ENCODE results near the gene ELN.

Gene ELN

DNA sequence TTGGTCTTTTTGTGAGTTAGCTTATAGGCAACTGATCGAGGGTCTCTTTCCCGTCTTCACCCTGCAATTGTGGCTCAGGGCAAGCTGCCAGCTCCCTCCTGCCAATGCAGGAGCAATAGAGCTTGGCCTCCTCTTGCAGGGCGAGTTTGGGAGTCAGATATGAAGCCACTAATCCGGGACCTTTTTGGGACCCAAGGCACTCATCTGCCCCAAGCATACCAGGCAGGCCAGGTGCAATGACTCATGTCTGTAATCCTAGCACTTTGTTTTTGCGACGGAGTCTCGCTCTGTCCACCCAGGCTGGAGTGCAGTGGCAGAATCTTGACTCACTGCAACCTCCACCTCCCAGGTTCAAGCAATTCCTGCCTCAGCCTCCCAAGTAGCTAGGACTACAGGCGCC is 76.7 kb downstream of the ELN start:
- peaks cover 22 to 53% (median 38%) of the 10 kb centered on the region in 10 experiments for H3K4me1 ChIP-seq
- no peaks in the 10 kb centered on the region for H3K9me3 ChIP-seq (replicated peaks in 1 of 11)
- H3K27me3 ChIP-seq, result no peaks in the 10 kb centered on the region
- H3K36me3 ChIP-seq, result peaks cover 74 to 100% (median 88%) of the 10 kb centered on the region in 11 experiments
- peak overlapping the region in 4 of 11 experiments; percentile 38 to 98 (median 96); a peak in 6 of 22 replicates for H3K27ac ChIP-seq
- TF ChIP-seq Cebpa-rat (IDR thresholded peaks at IDR 0.05), result no peak
- H4K20me1 ChIP-seq, result peaks cover 0 to 84% (median 28%) of the 10 kb centered on the region in 11 experiments; a peak in 11 of 22 replicates
- peak overlapping the region in 2 of 11 experiments; percentile 9 to 18; a peak in 2 of 22 replicates for H3K9ac ChIP-seq
- H3K4me2 ChIP-seq, result peak overlapping the region in 3 of 11 experiments; percentile 5 to 26 (median 23); a peak in 3 of 22 replicates
- no peak overlapping the region for H3K4me3 ChIP-seq

DNA sequence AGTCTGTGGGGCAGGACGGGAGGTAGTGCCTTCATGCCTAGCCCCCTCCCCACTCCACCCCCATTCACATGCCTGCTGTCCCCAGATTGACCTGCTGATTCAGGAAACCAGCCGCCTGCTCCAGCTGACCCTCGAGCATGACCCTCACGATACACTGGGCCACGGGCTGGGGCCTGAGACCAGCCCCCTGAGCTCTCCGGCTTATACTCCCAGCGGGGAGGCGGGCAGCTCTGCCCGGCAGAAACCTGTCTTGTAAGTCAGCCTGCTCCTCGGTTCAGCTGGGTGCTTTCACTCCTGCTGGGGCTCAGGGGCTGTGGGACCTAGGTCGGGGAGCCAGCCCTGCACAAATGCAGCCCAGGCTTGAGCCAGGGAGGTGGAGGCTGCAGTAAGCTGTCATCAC is 78.0 kb downstream of the ELN start:
- H4K20me1 ChIP-seq, result peaks cover 0 to 72% (median 21%) of the 10 kb centered on the region in 11 experiments; a peak in 10 of 22 replicates
- no peak overlapping the region for H3K4me3 ChIP-seq
- TF ChIP-seq Cebpa-rat (IDR thresholded peaks at IDR 0.05), result no peak
- H3K4me1 ChIP-seq, result peaks cover 10 to 40% (median 25%) of the 10 kb centered on the region in 10 experiments
- no peak overlapping the region for H3K9ac ChIP-seq
- no peaks in the 10 kb centered on the region for H3K9me3 ChIP-seq (replicated peaks in 1 of 11)
- H3K4me2 ChIP-seq, result no peak overlapping the region
- H3K36me3 ChIP-seq, result peaks cover 83 to 100% (median 94%) of the 10 kb centered on the region in 11 experiments
- peak overlapping the region in 2 of 11 experiments; percentile 42 to 98; a peak in 2 of 22 replicates for H3K27ac ChIP-seq
- H3K27me3 ChIP-seq, result no peaks in the 10 kb centered on the region

DNA sequence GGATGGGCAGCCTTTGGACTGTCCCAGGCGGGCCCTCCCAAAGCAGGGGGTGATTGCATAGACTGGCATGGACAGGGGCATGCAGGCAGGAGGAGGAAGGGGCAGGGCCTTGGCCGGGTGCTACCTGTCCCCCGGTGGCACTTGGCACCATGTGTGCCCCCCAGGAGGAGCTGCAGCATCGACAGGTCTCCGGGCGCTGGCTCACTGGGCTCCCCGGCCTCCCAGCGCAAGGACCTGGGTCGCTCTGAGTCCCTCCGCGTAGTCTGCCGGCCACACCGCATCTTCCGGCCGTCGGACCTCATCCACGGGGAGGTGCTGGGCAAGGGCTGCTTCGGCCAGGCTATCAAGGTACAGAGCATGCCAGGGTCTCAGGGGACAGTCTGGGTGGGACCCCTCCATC is 78.9 kb downstream of the ELN start:
- peaks cover 1 to 32% (median 17%) of the 10 kb centered on the region in 10 experiments for H3K4me1 ChIP-seq
- H4K20me1 ChIP-seq, result peaks cover 0 to 71% (median 14%) of the 10 kb centered on the region in 11 experiments; a peak in 9 of 22 replicates
- no peak for TF ChIP-seq Cebpa-rat (IDR thresholded peaks at IDR 0.05)
- peaks cover 91 to 100% (median 100%) of the 10 kb centered on the region in 11 experiments for H3K36me3 ChIP-seq
- peak overlapping the region in 1 of 11 experiments; percentile 10; a peak in 2 of 22 replicates for H3K27ac ChIP-seq
- H3K4me2 ChIP-seq, result no peak overlapping the region
- H3K4me3 ChIP-seq, result no peak overlapping the region
- H3K27me3 ChIP-seq, result no peaks in the 10 kb centered on the region
- no peak overlapping the region for H3K9ac ChIP-seq
- no peaks in the 10 kb centered on the region for H3K9me3 ChIP-seq (replicated peaks in 1 of 11)

DNA sequence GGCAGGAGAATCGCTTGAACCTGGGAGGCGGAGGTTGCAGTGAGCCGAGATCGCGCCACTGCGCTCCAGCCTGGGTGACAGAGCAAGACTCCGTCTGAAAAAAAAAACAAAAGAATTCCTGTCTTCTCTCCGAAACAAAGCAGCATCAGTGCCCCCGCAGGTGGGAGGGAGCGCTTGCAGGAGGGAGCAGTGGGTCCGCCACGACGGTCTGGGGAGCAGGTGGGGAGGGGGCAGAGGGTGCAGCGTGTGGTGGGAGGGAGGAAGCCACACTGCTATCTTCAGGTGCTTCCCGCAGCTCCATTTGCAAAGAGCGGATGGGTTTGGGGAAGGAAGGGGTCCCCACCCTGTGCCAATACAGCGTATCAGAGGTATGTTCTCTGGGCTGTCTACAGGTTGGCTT is 87.4 kb downstream of the ELN start:
- Histone ChIP-seq H3K9me3 (replicated peaks in 1 of 11) (no peaks in the 10 kb centered on the region), H3K27ac (peak overlapping the region in 1 of 11 experiments; percentile 52; a peak in 2 of 22 replicates), H3K27me3 (no peaks in the 10 kb centered on the region), H3K9ac (no peak overlapping the region), H3K4me3 (no peak overlapping the region), H4K20me1 (peaks cover 0 to 25% (median 2%) of the 10 kb centered on the region in 11 experiments; a peak in 10 of 22 replicates), H3K36me3 (peaks cover 79 to 100% (median 91%) of the 10 kb centered on the region in 11 experiments), H3K4me2 (peak overlapping the region in 5 of 11 experiments; percentile 17 to 56 (median 41); a peak in 7 of 22 replicates), H3K4me1 (peaks cover 0 to 38% (median 19%) of the 10 kb centered on the region in 10 experiments; a peak in 16 of 20 replicates)
- no peak for TF ChIP-seq Cebpa-rat (IDR thresholded peaks at IDR 0.05)

DNA sequence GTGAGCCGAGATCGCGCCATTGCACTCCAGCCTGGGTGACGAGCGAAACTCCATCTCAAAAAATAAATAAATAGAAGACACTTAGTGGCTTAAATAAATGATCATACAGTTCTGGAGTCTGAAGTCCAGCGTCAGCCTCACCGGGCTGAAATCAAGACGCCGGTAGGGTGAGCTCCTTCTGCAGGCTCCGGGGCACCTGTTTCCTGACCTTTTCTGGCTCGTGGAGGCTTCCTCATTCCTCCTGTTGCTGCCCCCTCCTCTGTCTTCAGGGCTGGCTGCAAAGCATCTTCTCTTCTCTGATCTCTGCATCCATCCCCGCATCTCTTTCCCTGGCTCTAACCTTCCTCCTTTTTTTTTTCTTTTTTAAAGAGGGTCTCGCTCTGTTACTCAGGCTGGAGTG is 88.4 kb downstream of the ELN start:
- Histone ChIP-seq H4K20me1 (peaks cover 0 to 31% (median 12%) of the 10 kb centered on the region in 11 experiments; a peak in 16 of 22 replicates), H3K9ac (no peak overlapping the region), H3K27ac (peak overlapping the region in 1 of 11 experiments; percentile 52; a peak in 1 of 22 replicates), H3K4me3 (no peak overlapping the region), H3K9me3 (replicated peaks in 1 of 11) (no peaks in the 10 kb centered on the region), H3K4me2 (no peak overlapping the region; a peak in 1 of 22 replicates), H3K36me3 (peaks cover 79 to 100% (median 91%) of the 10 kb centered on the region in 11 experiments), H3K27me3 (no peaks in the 10 kb centered on the region), H3K4me1 (peaks cover 0 to 48% (median 30%) of the 10 kb centered on the region in 10 experiments; a peak in 16 of 20 replicates)
- TF ChIP-seq Cebpa-rat (IDR thresholded peaks at IDR 0.05), result no peak
